GM04504 (cell line): Measurements from ENCODE around the gene PLEKHS1.
"Not testable (repeated sequence)": the region's sequence is repeated elsewhere in the genome, so short reads cannot be mapped to it uniquely, and the experiment has no call there.

Experiments used
- DNase-seq: peaks from one replicate; pipeline ENCODE4 v3.0.0-alpha.2; 2012; ENCODE audit warnings: low read depth

Gene PLEKHS1

GRCh38 chr10:113742466-113742865 is 9.0 kb upstream of the PLEKHS1 start:
- DNase-seq, result no peak

- no peak for DNase-seq
These were observed 7.9 kb upstream of the PLEKHS1 start for GRCh38 chr10:113743594-113743993.

- DNase-seq, result no peak
These were observed 6.1 kb upstream of the PLEKHS1 start for GRCh38 chr10:113745374-113745773.

GRCh38 chr10:113746217-113746957 is 5.1 kb upstream of the PLEKHS1 start:
- DNase-seq, result no peak

- DNase-seq, result no peak
These were observed 1.1 kb downstream of the PLEKHS1 start for GRCh38 chr10:113752553-113752952.

- no peak for DNase-seq
These were observed 1.7 kb downstream of the PLEKHS1 start for GRCh38 chr10:113753020-113753692.

- no peak for DNase-seq
These were observed 2.6 kb downstream of the PLEKHS1 start for GRCh38 chr10:113754125-113754524.

- no peak for DNase-seq
These were observed 3.3 kb downstream of the PLEKHS1 start for GRCh38 chr10:113754768-113755167.

- DNase-seq, result no peak
These were observed 5.6 kb downstream of the PLEKHS1 start for GRCh38 chr10:113756940-113757543.

GRCh38 chr10:113762083-113762482 is 10.6 kb downstream of the PLEKHS1 start:
- DNase-seq, result no peak

GRCh38 chr10:113764582-113764981 is 13.1 kb downstream of the PLEKHS1 start:
- DNase-seq, result no peak

- no peak for DNase-seq
These were observed 14.4 kb downstream of the PLEKHS1 start for GRCh38 chr10:113765910-113766309.

- DNase-seq, result no peak
These were observed 15.7 kb downstream of the PLEKHS1 start for GRCh38 chr10:113767222-113767621.

GRCh38 chr10:113770346-113770745 is 18.9 kb downstream of the PLEKHS1 start:
- no peak for DNase-seq

GRCh38 chr10:113771131-113771530 is 19.6 kb downstream of the PLEKHS1 start:
- not testable (repeated sequence) for DNase-seq

- no peak for DNase-seq
These were observed 24.3 kb downstream of the PLEKHS1 start for GRCh38 chr10:113775686-113776294.

GRCh38 chr10:113776553-113776952 is 25.1 kb downstream of the PLEKHS1 start:
- DNase-seq, result no peak

GRCh38 chr10:113780681-113781250 is 29.3 kb downstream of the PLEKHS1 start:
- no peak for DNase-seq

- DNase-seq, result no peak
These were observed 30.9 kb downstream of the PLEKHS1 start for GRCh38 chr10:113782367-113782766.

GRCh38 chr10:113782986-113783704 is 31.7 kb downstream of the PLEKHS1 start:
- no peak for DNase-seq

GRCh38 chr10:113788604-113789083 is 37.2 kb downstream of the PLEKHS1 start:
- peak; percentile 96 for DNase-seq

GRCh38 chr10:113791691-113792090 is 40.2 kb downstream of the PLEKHS1 start:
- no peak for DNase-seq
